PC-9 (cell line): ENCODE measurements around the gene PCED1B. TPM values are rescaled to one million over a fixed set of nuclear protein-coding genes. Genes with fewer than 3 reads are reported as not detected.

Source experiments
- Bru-seq: library from RNA; stranded (reverse); fragments of 400-500 nt; gene quantifications from one replicate; lab custom pipeline; 2021; lab: Mats Ljungman, UMichigan
- BruChase-seq, 2 experiments: library from RNA; stranded (reverse); fragments of 400-500 nt; gene quantifications; one replicate each; lab custom pipeline; 2021; lab: Mats Ljungman, UMichigan
- BruUV-seq: library from RNA; stranded (reverse); fragments of 400-500 nt; replicated peaks from 2 replicates; lab custom pipeline; 2021; lab: Mats Ljungman, UMichigan
- CTCF ChIA-PET: fragments of 300-600 bp; sonication (Branson Sonifier 250); formaldehyde crosslinking; loops from one replicate; lab custom pipeline; 2022; ENCODE audit warnings: antibody characterized with exemption; lab: Charles Lee
- POLR2A ChIA-PET: fragments of 300-600 bp; sonication (Branson Sonifier 250); formaldehyde crosslinking; loops from one replicate; lab custom pipeline; 2022; ENCODE audit warnings: antibody characterized with exemption; ENCODE audit not compliant: unreplicated experiment; lab: Charles Lee
- DNase-seq, 2 experiments: peaks; one replicate each; pipeline versions ENCODE4 v3.0.0 to v3.0.0-alpha.2; 2015 to 2022; ENCODE audit warnings: mixed read lengths in 1 of 2
- H2AFZ ChIP-seq: fragments of 200-600 bp; sonication (generic); 2 replicates; pipeline ENCODE4 v1.8.1; 2017; ENCODE audit warnings: antibody characterized with exemption
- H3F3A ChIP-seq: fragments of 200-600 bp; sonication (generic); 2 replicates; pipeline ENCODE4 v1.8.1; 2017; ENCODE audit warnings: antibody characterized with exemption, mild to moderate bottlenecking, low read depth; ENCODE audit not compliant: insufficient read depth
- H3K27ac ChIP-seq: fragments of 200-600 bp; sonication (generic); 2 replicates; pipeline ENCODE4 v1.6.1; 2016; ENCODE audit warnings: mixed run types
- H3K27me3 ChIP-seq: fragments of 200-600 bp; sonication (generic); 2 replicates; pipeline ENCODE4 v1.6.1; 2016; ENCODE audit warnings: low read depth, mixed run types; ENCODE audit not compliant: insufficient read depth
- H3K36me3 ChIP-seq: fragments of 200-600 bp; sonication (generic); 2 replicates; pipeline ENCODE4 v1.6.1; 2016; ENCODE audit warnings: low read depth, mixed run types
- H3K4me1 ChIP-seq: fragments of 200-600 bp; sonication (generic); replicated peaks from 2 replicates; pipeline ENCODE4 v1.6.1; 2016; ENCODE audit warnings: mixed run types; ENCODE audit not compliant: insufficient read depth
- H3K4me2 ChIP-seq: fragments of 200-600 bp; sonication (generic); 2 replicates; pipeline ENCODE4 v1.6.1; 2017; ENCODE audit warnings: mixed run types
- H3K4me3 ChIP-seq: fragments of 200-600 bp; sonication (generic); 2 replicates; pipeline ENCODE4 v1.6.1; 2016; ENCODE audit warnings: mixed run types
- H3K79me2 ChIP-seq: fragments of 200-600 bp; sonication (generic); 2 replicates; pipeline ENCODE4 v1.6.1; 2017; ENCODE audit warnings: low read depth, mixed run types
- H3K9me2 ChIP-seq: fragments of 200-600 bp; sonication (generic); 2 replicates; pipeline ENCODE4 v1.8.1; 2017; ENCODE audit warnings: mild to moderate bottlenecking; ENCODE audit not compliant: insufficient read depth
- H3K9me3 ChIP-seq: fragments of 200-600 bp; sonication (generic); 2 replicates; pipeline ENCODE4 v1.8.1; 2016; ENCODE audit warnings: low read depth; ENCODE audit not compliant: insufficient read depth
- H4K20me1 ChIP-seq: fragments of 200-600 bp; sonication (generic); 2 replicates; pipeline ENCODE4 v1.8.1; 2017; ENCODE audit not compliant: insufficient read depth
- EZH2 ChIP-seq: fragments of 200-600 bp; sonication (generic); IDR thresholded peaks from 2 replicates; pipeline ENCODE4 v1.8.0; 2017; ENCODE audit warnings: antibody characterized with exemption, low read depth
- intact Hi-C: fragments of 100-400 bp; cut with micrococcal nuclease; formaldehyde crosslinking; loops from one replicate; pipeline ENCODE4 v1.10.0; 2022; ENCODE audit not compliant: unreplicated experiment
- long read RNA-seq: library from polyadenylated mRNA; stranded (forward); transcript quantifications from one replicate; pipeline ENCODE4 v2.0.0, GENCODE V29; 2022
- total RNA-seq: library from RNA; stranded (reverse); gene quantifications from 2 replicates; pipeline ENCODE4 v1.2.3, GENCODE V29; 2021
- TF ChIP-seq, protein P1 (sequence below): fragments of 200-600 bp; sonication (generic); conservative IDR thresholded peaks from 2 replicates; pipeline ENCODE4 v1.6.1; 2017; ENCODE audit warnings: mixed run types, antibody characterized with exemption, mild to moderate bottlenecking, moderate library complexity

Gene PCED1B, protein sequence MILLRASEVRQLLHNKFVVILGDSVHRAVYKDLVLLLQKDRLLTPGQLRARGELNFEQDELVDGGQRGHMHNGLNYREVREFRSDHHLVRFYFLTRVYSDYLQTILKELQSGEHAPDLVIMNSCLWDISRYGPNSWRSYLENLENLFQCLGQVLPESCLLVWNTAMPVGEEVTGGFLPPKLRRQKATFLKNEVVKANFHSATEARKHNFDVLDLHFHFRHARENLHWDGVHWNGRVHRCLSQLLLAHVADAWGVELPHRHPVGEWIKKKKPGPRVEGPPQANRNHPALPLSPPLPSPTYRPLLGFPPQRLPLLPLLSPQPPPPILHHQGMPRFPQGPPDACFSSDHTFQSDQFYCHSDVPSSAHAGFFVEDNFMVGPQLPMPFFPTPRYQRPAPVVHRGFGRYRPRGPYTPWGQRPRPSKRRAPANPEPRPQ
- total RNA-seq (10.9 and 11.2 TPM in 2 replicates), Bru-seq, nascent RNA (percentile 75 among the genes with signal in this experiment), BruChase-seq, experiment 1, labeled RNA remaining after a 2-hour chase (percentile 90 among the genes with signal in this experiment), BruChase-seq, experiment 2, labeled RNA remaining after a 6-hour chase (percentile 70 among the genes with signal in this experiment)
- long read RNA-seq, partial matches to known transcripts = 0 of 23 reads
- long read RNA-seq, other reads (novel, unspliced or antisense) = 19 of 23 reads

- ChIA-PET CTCF (interaction anchor here (0.7 to 1.3 kb wide), 3 partner anchors 45 to 227 kb away, joined by 3 to 5 read pairs (median 3); no protein-coding TSS in a partner anchor), POLR2A (interaction anchor here (0.6 to 1.2 kb wide), 4 partner anchors 45 to 1088 kb away, joined by 3 to 7 read pairs (median 4); no protein-coding TSS in a partner anchor)
- Histone ChIP-seq H3K9me3 (0 out of 2 replicates have a peak, but pooled peaks cover 3% of the 10 kb centered on the region), H3K27me3 (no peaks in the 10 kb centered on the region), H3K4me2 (peak within 1 kb of the TSS; percentile 96), H2AFZ (peak within 1 kb of the TSS; percentile 83), H3K4me1 (peaks cover 50% of the 10 kb centered on the region), H3K36me3 (peaks cover 31% of the 10 kb centered on the region), H3F3A (peaks cover 45% of the 10 kb centered on the region), H3K9me2 (no peaks in the 10 kb centered on the region), H3K4me3 (peak within 1 kb of the TSS; percentile 96), H3K79me2 (peaks cover 71% of the 10 kb centered on the region), H4K20me1 (no peaks in the 10 kb centered on the region), H3K27ac (peak within 1 kb of the TSS; percentile 98)
- TF ChIP-seq EZH2 = no peak
- TF ChIP-seq, protein P1, sequence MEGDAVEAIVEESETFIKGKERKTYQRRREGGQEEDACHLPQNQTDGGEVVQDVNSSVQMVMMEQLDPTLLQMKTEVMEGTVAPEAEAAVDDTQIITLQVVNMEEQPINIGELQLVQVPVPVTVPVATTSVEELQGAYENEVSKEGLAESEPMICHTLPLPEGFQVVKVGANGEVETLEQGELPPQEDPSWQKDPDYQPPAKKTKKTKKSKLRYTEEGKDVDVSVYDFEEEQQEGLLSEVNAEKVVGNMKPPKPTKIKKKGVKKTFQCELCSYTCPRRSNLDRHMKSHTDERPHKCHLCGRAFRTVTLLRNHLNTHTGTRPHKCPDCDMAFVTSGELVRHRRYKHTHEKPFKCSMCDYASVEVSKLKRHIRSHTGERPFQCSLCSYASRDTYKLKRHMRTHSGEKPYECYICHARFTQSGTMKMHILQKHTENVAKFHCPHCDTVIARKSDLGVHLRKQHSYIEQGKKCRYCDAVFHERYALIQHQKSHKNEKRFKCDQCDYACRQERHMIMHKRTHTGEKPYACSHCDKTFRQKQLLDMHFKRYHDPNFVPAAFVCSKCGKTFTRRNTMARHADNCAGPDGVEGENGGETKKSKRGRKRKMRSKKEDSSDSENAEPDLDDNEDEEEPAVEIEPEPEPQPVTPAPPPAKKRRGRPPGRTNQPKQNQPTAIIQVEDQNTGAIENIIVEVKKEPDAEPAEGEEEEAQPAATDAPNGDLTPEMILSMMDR = peak; percentile 26; the same call in 1 of the 2 replicates
- intact Hi-C loops = loop anchor here (1.0 to 5.0 kb wide), 4 partner anchors 192 to 1087 kb away; partner anchors contain the start of genes SCAF11 and SLC38A1
- no TSS peak for BruUV-seq
- peak; percentile 46 to 58 for DNase-seq
These were observed at the start of gene PCED1B, which contains the start of gene AMIGO2 for GRCh38 chr12:47079468-47079980. PCED1B (plus strand) TSS chr12:47079621; CDS start chr12:47235064, 155,443 bp downstream. AMIGO2 (minus strand) TSS chr12:47079959; CDS start chr12:47079002, 957 bp downstream.

DNA sequence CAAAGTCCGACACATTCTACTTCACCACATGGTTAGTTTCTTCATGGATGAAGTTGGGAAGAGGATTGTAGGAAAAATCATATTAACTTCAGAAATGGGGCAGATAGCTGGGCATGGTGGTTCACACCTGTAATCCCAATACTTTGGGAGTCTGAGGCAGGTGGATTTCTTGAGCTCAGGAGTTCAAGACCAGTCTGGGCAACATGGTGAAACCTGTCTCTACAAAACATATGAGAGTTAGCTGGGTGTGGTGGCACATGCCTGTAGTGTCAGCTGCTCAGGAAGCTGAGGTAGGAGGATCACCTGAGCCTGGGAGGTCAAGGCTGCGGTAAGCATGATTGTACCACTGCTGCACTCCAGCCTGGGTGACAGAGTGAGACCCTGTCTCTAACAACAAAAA, 49.5 kb upstream of the PCED1B start:
- Histone ChIP-seq H3K27me3 (no peaks in the 10 kb centered on the region), H3K4me1 (peaks cover 28% of the 10 kb centered on the region), H3F3A (peaks cover 22% of the 10 kb centered on the region), H2AFZ (no peak overlapping the region), H3K27ac (no peak overlapping the region), H3K9me2 (no peaks in the 10 kb centered on the region), H3K36me3 (no peaks in the 10 kb centered on the region), H3K4me2 (no peak overlapping the region), H3K9me3 (no peaks in the 10 kb centered on the region), H3K4me3 (no peak overlapping the region), H4K20me1 (no peaks in the 10 kb centered on the region), H3K79me2 (no peaks in the 10 kb centered on the region)
- ChIA-PET POLR2A (no interaction called here), CTCF (no interaction called here)
- TF ChIP-seq EZH2 = no peak
- TF ChIP-seq, protein P1 = no peak
- DNase-seq = no peak
- no TSS peak for BruUV-seq
- intact Hi-C loops = loop anchor here (5.0 to 10.0 kb wide), 3 partner anchors 155 to 905 kb away; no protein-coding TSS in a partner anchor

DNA sequence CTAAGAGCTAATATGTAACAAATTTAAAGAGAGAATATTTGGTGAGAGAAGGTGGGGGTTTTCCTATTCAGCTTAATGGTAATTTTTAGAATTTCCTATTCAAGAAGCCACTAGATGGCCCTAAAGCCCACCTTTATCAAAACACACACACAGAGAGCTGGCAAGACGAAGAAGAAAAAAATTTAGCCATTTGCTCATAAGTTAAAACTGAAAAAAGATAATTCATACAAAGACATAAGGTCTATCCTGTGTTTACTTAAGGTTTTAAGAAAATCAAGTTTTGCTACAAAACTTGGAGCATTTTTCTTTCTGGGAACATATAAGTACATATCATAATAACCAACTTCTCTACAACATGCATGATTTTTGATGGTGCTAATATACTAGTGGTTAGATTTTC, 46.8 kb upstream of the PCED1B start:
- Histone ChIP-seq H2AFZ (no peak overlapping the region), H3K36me3 (no peaks in the 10 kb centered on the region), H3K27me3 (no peaks in the 10 kb centered on the region), H3K4me3 (no peak overlapping the region), H4K20me1 (no peaks in the 10 kb centered on the region), H3K27ac (peak overlapping the region; percentile 90), H3K9me3 (no peaks in the 10 kb centered on the region), H3F3A (peaks cover 25% of the 10 kb centered on the region), H3K4me2 (peak overlapping the region; percentile 63), H3K4me1 (peaks cover 38% of the 10 kb centered on the region), H3K79me2 (no peaks in the 10 kb centered on the region), H3K9me2 (no peaks in the 10 kb centered on the region)
- CTCF ChIA-PET = interaction anchor here (0.9 to 1.9 kb wide), 6 partner anchors 39 to 654 kb away, joined by 3 to 15 read pairs (median 4); no protein-coding TSS in a partner anchor
- DNase-seq = peak in 1 of 2 experiments; percentile 58
- POLR2A ChIA-PET = interaction anchor here (0.6 kb wide), 1 partner anchor 10 kb away, joined by 6 read pairs; no protein-coding TSS in a partner anchor
- BruUV-seq = no TSS peak
- TF ChIP-seq EZH2 = no peak
- TF ChIP-seq, protein P1 = peak; percentile 79
- intact Hi-C loops = loop anchor here (1.0 to 10.0 kb wide), 6 partner anchors 152 to 654 kb away; no protein-coding TSS in a partner anchor
